RKO (cell line): ENCODE results near the gene TCOF1.

Experiments
- DNase-seq: peaks from one replicate; pipeline ENCODE4 v3.0.0-alpha.2; 2016; ENCODE audit warnings: low spot score

Gene TCOF1

GRCh38 chr5:150352244-150353031, 5.1 kb upstream of the TCOF1 start:
- no peak for DNase-seq

GRCh38 chr5:150353032-150353675, 4.3 kb upstream of the TCOF1 start:
- no peak for DNase-seq

- DNase-seq, result no peak
Observed at GRCh38 chr5:150355791-150356190, 1.7 kb upstream of the TCOF1 start.

GRCh38 chr5:150356575-150357294, 762 bp upstream of the TCOF1 start:
- no peak for DNase-seq

- DNase-seq, result peak; percentile 62
Observed at GRCh38 chr5:150358261-150359095, 981 bp downstream of the TCOF1 start.

GRCh38 chr5:150361301-150361700, 3.8 kb downstream of the TCOF1 start:
- no peak for DNase-seq

- DNase-seq, result no peak
Observed at GRCh38 chr5:150363185-150363584, 5.7 kb downstream of the TCOF1 start.

- DNase-seq, result no peak
Observed at GRCh38 chr5:150364004-150364403, 6.5 kb downstream of the TCOF1 start.

GRCh38 chr5:150368526-150368925, 11.0 kb downstream of the TCOF1 start:
- no peak for DNase-seq

GRCh38 chr5:150372639-150373038, 15.1 kb downstream of the TCOF1 start:
- no peak for DNase-seq

GRCh38 chr5:150374651-150375050, 17.2 kb downstream of the TCOF1 start:
- no peak for DNase-seq

GRCh38 chr5:150376799-150377771, 19.6 kb downstream of the TCOF1 start:
- no peak for DNase-seq

- DNase-seq, result no peak
Observed at GRCh38 chr5:150377964-150378694, 20.6 kb downstream of the TCOF1 start.

- DNase-seq, result no peak
Observed at GRCh38 chr5:150384701-150385100, 27.2 kb downstream of the TCOF1 start.

- no peak for DNase-seq
Observed at GRCh38 chr5:150386024-150386855, 28.7 kb downstream of the TCOF1 start.

- no peak for DNase-seq
Observed at GRCh38 chr5:150389531-150390266, 32.2 kb downstream of the TCOF1 start.

- no peak for DNase-seq
Observed at GRCh38 chr5:150391064-150391834, 33.8 kb downstream of the TCOF1 start.

- DNase-seq, result no peak
Observed at GRCh38 chr5:150391986-150392385, 34.5 kb downstream of the TCOF1 start.
